GM19328 (cell line): Measurements from ENCODE around the gene CD4.
A peak's percentile ranks its signal among the peaks of the same experiment; 100 is the strongest.
"Not testable (repeated sequence)": the region's sequence is repeated elsewhere in the genome, so short reads cannot be mapped to it uniquely, and the experiment has no call there.

Experiments
- ATAC-seq: cut with Tn5 transposase; IDR thresholded peaks from one replicate; pipeline ENCODE4 v1.9.1; 2021; ENCODE audit warnings: mild to moderate bottlenecking, moderate library complexity; ENCODE audit not compliant: unreplicated experiment

The CD4 gene

DNA sequence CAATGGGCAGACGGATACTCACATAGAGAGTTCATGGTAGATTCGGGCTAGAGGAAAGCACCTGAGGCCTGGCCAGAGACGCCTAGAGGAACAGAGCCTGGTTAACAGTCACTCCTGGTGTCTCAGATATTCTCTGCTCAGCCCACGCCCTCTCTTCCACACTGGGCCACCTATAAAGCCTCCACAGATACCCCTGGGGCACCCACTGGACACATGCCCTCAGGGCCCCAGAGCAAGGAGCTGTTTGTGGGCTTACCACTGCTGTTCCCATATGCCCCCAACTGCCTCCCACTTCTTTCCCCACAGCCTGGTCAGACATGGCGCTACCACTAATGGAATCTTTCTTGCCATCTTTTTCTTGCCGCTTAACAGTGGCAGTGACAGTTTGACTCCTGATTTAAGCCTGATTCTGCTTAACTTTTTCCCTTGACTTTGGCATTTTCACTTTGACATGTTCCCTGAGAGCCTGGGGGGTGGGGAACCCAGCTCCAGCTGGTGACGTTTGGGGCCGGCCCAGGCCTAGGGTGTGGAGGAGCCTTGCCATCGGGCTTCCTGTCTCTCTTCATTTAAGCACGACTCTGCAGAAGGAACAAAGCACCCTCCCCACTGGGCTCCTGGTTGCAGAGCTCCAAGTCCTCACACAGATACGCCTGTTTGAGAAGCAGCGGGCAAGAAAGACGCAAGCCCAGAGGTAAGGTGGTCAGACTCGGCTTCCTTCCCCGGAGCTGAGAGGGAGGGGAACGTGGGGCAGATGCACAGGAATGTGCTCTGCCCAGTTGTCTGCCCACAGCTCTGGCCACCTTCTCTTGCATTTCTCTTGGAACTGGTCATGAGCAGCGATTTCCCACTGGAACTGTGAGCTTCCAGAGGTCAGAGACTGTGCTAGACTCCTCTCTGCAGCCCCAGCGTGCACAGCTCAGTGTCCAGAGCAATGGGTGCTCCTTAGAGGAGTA lies at the start of gene CD4:
Gene CD4 (plus strand): TSS at position 557 of the 953 bp plus-strand sequence. CDS start 10,611 bp downstream, outside the sequence.
- no peak for ATAC-seq

DNA sequence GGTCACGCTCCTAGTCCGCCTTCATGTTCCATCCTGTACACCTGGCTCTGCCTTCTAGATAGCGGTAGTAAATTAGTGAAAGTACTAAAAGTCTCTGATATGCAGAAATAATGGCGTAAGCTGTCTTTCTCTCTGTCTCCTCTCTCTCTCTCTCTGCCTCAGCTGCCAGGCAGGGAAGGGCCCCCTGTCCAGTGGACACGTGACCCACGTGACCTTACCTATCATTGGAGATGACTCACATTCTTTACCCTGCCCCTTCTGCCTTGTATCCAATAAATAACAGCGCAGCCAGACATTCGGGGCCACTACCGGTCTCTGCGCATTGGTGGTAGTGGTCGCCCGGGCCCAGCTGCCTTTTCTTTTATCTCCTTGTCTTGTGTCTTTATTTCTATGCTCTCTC lies 47.2 kb upstream of the CD4 start:
- ATAC-seq, result not testable (repeated sequence)

DNA sequence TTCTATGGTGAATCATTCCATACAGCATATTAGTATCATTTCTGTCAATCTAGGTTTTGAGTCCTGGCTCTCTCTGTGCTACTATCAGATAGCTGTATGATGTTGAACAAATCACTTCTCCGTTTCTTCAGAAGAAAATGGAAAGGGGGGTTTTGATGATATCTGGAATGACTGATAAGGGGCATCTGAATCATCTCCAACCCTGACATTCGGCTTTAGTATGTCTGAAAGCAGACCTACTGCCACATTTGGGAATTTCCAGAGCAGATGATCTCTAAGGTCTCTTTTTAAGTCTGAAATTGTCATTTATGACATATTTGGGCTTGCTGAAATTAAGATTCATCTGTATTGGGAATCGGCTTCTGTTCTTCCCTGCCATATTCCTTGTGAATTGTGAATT lies 46.5 kb upstream of the CD4 start:
- no peak for ATAC-seq

DNA sequence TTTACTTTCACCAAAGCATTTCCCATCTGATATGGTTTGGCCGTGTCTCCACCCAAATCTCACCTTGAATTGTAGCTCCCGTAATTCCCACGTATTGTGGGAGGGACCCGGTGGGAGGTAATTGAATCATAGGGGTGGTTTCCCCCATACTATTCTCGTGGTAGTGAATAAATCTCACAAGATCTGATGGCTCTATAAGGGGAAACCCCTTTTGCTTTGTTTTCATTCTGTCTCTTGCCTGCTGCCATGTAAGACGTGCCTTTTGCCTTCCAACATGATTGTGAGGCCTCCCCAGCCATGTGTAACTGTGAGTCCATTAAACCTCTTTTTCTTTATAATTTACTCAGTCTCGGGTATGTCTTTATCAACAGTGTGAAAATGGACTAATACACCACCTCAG lies 46.0 kb upstream of the CD4 start:
- ATAC-seq, result not testable (repeated sequence)

DNA sequence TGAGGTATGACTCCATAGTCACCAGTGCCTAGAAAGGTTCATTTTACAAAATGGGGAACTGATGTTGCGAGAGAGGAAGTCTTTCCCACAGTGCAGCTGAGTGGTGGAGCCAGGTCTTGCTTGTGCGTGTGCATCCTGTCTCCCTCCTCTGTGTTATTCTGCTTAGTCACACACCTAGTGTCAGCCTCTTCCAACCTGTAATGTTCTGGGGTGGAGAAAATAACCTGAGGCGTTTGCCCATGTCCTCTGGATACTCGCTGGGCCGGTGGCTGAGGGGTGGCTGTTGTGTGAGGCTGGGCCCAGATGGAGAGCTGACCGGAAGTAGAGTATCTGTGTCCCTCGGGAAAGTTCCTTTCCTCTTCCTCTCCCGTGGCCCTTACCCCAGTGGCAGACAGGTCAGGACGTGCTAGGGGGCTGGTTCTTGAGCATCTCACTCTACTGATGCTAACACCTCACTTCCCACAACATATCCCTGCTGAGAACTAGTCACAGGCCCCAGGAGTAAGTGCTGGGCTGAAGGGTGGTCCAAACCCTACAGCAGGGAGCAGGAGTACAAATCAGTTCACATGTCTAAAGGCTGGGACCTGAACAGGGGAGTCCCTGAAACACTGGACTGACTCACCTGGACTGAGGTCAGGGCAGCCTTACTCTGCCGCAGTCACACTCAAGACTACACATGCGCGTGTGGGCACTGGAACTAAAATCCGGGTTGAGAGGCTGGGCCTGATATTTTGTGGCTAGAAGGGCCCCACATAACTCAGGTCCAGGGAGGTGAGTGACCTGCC lies 43.4 kb upstream of the CD4 start:
- no peak for ATAC-seq

DNA sequence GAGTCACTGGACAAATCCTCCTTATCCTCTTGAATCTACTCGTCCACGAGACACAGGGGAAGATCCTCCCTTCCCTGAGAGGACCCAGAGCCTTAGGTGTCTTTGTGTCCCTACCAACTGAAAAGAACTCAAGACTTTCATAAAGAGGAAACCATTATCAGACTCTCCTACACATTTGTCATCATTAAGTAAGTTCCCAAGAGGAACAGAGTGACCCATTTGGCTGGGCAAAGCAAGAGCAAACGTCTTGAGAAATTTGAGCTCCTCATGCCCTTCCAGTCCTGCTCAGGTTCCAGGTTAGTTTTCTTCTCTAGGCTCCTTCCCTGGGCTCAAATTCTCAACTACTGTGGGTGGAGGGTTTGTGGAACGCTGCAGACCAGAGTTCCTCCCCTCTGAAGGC lies 42.1 kb upstream of the CD4 start:
- ATAC-seq, result no peak

DNA sequence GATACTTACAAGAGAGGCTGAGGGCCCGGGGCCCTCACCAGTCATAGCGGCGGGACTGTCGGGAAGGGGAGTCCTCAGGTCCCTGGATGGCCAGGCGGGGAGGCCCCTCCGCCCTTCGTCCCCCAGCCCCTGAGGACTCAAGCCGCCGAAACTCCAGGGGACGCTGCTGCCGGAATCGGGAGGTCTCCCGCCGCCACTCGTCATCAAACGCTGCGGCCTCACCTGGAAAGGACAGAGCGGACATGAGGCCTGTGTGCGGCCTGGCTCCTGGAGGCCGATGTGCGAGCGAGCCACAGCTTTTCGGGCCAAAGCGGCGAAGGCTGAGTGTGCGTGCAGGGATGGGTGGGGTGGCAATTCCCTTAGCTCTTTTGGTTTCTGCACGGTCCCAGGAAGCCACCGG lies 40.6 kb upstream of the CD4 start:
- ATAC-seq, result no peak

DNA sequence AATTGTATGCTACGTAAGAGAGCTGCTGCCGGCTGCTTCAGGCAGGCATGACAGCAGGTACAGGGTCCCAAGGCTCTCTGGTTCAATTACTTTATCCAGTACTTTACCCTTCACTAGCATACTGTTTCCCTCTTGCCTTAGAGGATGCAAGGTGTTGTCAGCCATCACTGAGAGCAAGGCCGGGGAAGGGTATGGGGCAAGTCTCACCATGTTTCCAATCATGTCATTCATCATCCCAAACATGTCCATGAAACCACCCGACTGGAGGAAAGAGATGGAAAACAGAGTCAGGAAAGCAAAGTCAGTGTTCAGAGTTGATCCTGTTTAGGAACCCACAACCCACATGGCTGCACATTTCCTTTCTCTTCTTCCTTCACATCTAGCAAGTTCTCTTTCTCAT lies 38.8 kb upstream of the CD4 start:
- ATAC-seq, result no peak

DNA sequence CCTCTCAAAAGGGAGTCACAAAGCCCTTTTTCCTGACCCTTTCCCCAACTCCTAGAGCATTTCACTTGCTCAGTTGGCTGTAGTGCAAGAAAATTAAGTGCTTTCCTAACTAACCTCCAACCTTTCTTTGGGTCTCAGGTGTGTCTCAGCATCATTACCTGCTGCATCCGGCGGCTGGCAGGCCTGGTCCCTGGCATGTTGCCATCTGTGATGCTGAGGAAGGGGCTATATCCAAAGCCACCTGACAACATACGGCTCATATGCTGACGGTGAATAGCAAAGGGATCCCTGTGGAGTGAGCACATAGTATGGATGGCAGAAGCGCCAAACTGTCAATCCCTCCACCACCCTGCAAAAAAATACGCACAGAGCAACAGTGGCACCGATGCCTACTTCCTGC lies 37.6 kb upstream of the CD4 start:
- no peak for ATAC-seq

DNA sequence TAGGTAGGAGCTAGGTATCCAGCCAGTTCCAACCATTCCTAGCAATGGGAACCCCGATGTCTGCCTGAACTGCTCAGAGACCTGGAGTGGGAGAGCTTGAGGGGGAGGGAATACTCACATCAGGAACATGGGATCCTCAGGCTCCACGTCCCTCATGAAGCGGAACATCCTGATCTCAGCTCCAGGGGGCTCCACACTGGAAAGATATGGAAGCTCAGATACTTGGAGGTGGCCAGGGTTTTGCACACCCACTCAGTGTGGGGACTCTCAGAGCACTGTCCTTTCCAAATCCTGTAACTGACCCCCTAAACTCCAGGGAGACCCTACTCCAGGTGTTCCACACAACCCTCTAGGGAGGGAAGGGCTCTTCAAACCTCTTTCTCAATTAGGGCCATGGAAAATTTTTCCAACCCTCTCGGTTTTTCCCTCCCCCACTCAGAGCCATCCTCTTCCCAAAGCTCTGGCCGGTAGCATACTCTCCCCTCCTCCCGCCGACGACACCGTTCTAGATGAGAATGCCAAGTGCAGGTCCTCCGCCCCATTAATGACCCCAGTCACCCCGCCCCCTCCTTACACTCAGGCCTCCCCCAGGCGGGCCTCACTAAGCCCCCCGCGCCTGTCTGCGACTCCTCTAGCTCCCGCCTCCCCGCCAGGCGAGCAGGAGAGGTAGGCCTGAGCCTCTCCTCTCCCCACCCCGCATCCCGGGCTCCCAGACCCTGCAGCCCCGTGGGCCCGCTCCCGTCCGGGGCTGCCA lies 37.0 kb upstream of the CD4 start:
- peak; percentile 14 for ATAC-seq

DNA sequence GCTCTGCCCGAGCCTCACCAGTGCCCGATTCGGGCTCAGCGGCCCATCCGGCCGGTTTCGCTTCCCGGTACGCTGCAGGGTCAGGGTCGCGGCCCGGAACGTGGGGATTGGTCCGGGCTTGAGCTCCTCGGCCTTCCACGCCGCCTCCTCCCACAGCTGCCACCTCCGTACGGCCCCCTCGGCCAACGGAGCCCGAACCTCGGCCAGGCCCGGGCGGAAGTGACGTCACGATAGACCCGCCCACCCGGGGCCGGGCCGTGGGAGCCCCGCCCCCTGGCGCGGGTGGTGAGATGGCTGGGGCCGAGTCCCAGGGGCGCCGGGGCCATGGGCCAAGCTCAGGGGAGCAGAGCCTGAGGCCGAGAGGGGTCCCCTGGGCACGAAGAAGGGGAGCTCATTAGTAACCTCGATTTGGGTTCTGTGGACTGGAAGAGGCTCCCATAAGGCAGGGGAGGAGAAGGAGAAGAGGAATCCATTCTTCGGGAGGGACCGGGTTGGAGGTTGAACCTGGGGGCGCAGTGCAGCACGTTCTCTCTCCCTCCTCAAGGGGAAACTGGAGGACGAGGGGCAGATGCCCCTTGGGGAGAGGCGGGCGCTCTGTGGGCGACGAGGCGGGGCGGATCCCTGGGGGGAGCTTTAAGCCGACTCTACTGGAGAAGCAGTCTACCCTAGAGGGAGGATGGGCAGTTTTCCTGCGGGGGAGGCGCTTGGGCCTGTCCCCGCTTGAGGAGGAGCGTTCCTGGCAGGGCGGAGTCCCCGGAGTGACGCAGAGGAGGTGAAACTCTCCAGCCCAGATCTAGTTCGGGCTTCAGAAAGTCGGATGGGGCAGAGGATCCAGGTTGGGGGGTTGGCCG lies 36.2 kb upstream of the CD4 start, which contains the start of gene MLF2:
Gene MLF2 (minus strand): TSS at position 221 of the 851 bp plus-strand sequence. CDS start 807 bp downstream, outside the sequence.
- peak; percentile 83 for ATAC-seq

DNA sequence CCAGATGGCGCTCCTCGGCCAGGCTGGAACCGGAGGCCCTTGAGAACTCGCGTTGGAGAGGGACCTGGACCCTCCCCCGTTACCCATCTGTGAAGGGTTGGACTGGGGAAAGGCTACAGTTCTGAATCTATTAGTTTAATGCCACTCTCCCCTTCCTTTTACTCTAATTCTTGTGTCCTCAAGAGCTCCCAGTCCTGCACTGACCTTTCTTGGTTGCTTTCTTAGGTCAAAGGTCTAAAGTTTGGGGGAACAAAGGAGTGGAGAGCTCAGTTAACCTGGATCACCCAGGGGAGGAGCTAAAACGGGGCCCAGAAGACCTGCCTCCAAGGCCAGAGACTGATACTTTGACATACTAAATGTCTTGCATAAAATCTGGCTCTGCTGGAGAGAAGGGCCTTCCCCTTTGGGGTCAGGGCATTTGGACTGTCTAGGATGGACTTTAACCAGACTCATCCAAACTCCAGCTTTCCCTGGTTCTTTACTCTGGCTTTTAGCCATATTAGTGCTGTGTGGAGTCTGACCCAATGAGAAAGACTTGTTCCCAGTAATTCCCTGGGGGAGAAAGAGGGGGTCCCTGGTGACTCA lies 35.5 kb upstream of the CD4 start:
- ATAC-seq, result no peak

DNA sequence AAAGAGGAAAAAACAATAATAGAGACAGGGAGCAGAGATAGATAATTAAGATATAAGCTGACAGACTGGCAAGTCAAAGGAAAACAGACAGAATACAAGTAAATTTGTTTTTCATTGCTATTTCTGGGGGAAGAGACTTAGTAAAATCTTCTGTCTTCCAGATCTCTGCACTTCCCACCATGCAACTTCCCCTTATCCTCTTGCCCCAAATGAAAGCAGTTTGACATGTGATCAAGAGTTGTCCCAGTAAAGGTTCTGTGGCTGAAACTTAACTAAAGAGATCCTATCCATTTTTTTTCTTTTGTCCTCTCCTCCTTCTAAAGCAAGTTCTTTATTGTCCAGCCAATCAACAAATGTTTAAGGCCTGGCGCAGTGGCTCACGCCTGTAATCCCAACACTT lies 34.9 kb upstream of the CD4 start:
- ATAC-seq, result no peak

DNA sequence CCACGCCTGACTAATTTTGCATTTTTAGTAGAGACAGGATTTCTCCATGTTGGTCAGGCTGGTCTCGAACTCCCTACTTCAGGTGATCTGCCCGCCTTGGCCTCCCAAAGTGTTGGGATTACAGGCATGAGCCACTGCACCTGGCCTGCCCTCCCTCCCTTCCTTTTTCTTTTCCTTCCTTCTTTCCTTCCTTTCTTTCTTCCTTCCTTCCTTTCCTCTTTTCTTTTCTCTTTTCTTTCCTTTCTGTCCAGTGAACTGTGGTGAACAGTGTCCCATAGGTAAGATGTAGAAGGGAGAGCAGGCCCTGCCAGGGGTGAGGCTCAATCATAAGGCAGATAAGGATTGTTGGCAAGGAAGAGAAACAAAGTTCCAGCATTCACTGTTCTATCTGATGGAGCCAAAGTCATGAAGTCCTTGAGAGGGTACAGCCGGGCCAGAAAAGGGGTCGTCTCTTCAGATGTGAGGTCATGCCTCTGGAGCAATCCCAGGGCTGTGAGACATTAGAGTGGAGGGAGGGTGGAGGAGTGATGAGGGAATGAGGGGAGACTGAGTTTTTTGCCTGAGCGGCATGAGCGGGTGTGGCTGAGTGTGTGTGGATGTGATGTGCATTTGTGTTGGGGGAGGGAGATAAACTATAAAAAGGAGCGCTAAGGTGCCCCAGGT lies 32.2 kb upstream of the CD4 start:
- no peak for ATAC-seq

DNA sequence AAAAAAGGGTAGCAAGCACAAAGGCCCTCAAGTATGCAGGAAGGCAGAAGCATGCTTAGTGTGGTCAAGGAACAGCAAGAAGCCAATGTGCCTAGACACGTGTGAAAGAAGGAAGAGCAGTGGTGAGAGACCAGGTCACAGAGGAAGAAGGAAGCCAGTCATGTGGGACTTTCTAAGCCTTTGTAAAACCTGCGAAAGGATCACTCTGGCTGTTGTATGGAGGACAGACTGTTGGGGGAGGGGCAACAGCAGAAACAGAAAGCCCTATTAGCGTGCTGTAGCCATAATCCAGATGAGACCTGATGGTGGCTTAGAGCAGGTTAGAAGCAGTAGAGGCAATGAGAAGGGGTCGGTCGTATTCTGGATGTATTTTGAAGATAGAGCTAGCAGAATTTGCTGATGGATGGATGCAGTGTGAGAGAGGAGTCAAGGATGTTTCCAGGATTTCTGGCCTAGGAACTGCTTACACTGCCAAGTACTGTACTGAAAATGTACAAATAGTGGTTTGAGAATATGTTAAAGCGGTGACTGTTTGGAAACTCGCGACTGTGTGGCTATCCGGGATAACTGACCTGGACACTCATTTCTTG lies 30.7 kb upstream of the CD4 start:
- ATAC-seq, result no peak

DNA sequence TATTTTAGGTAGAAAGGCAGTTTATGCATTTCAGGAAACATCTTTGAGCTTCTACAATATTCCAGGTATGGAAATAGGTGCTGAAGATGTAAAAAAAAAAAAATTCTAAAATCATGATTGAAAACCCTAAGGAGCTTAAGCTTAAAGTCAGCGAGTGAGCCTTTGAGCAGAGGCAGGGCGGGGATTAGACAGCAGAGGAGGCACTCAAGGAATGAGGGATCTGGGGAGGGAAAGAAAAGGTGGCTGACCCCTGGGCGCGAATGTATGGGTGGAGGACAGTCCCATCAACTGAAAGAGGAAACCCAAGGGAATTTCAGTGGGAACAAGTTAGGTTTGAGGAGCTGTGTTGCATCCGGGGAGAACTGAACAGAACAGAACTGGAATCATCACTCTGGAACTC lies 29.6 kb upstream of the CD4 start:
- ATAC-seq, result no peak

DNA sequence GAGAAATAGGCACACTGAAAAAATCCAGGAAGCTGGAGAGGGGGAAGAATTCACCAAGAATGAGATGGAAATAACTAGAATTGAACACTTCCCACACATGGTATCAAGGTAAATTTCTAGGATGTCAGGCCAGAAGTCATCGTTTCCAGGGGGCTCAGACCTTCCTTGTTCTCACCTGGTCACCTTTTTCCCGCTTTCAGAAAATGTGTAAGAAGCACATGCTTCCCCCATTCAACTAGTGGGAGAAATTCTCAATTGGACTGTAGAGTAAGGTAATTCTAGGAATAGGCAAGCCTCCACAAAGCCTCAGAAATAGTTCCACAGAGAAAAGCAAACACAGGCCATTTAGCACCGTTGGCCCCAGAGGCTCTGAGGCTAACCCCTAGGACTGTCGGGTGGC lies 25.9 kb upstream of the CD4 start:
- no peak for ATAC-seq

DNA sequence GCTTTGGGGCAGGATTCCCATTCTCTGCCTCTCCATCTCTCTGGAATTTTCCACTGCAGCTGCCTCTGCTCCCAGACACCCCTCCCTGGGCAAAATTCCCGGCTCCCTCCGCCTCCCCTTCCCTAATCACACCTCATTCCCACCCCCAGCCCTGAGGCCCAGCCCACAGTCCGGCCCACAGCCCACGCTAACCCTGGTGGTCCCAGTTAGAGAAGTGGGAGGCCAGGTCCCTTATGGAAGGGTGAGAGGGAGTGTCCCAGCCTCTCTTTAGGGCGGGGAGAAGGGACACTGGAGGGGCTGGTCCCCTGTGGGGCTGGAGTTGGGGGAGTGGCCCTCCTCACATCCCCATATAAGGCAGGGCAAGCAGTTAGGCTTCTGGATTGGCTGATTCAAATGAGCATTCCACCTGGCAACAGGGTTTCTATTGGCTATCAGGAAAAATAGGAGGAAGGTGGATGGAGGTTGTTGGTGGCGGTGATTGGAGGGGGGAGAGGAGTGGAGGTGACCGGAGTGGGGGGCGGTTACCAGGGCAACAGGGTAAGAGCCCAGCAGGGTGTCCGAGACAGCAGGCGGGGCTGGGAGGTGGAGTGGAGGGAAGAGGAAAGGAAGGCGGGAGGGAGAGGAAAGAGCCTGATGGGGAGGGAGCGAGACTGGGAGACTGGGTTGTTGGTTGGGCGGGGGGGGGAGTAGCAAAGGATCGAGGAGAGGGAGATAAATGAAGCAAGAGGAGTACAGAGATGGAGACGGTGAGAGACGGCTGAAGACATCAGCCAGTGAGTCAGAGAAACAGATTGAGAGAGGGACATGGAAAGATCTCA lies 25.1 kb upstream of the CD4 start:
- ATAC-seq, result peak; percentile 73
